Esophagus squamous epithelium (tissue), 5 donors: Measurements from ENCODE around the gene GLIPR1L1. TPM values are rescaled to one million over a fixed set of nuclear protein-coding genes. Genes with fewer than 3 reads are reported as not detected.

Source experiments
- DNase-seq: peaks from one replicate; lab custom pipeline; 2025; lab: John Stamatoyannopoulos, UW
- H3K27ac ChIP-seq, 4 donors: fragments of 200-600 bp; sonication (generic); one replicate each; pipeline ENCODE4 v1.5.1; 2016 to 2019; ENCODE audit warnings: mild to moderate bottlenecking in 1 of 4
- H3K27me3 ChIP-seq, 4 donors: fragments of 200-600 bp; sonication (generic); 1 replicate in 3 of 4; 2 replicates in 1 of 4; pipeline versions ENCODE4 v1.5.1 to v1.6.0; 2017 to 2021; ENCODE audit warnings: antibody characterized with exemption in 1 of 4
- H3K36me3 ChIP-seq, 3 donors: fragments of 200-600 bp; sonication (generic); one replicate each; pipeline ENCODE4 v1.5.1; 2016 to 2019
- H3K4me1 ChIP-seq, 3 donors: fragments of 200-600 bp; sonication (generic); one replicate each; pipeline ENCODE4 v1.5.1; 2017 to 2019
- H3K4me3 ChIP-seq, 4 donors: fragments of 200-600 bp; sonication (generic); 1 replicate in 3 of 4; 2 replicates in 1 of 4; pipeline ENCODE4 v1.5.1; 2016 to 2019; ENCODE audit warnings: mild to moderate bottlenecking in 2 of 4, moderate library complexity in 1 of 4
- H3K9me3 ChIP-seq, 3 donors: fragments of 200-600 bp; sonication (generic); one replicate each; pipeline ENCODE4 v1.5.1; 2016 to 2019
- POLR2A ChIP-seq, 4 donors: fragments of 450-650 bp; IDR thresholded peaks; one replicate each; pipeline ENCODE4 v1.6.1; 2017; ENCODE audit warnings: antibody characterized with exemption in 4 of 4, mild to moderate bottlenecking in 4 of 4, moderate library complexity in 3 of 4
- WGBS, 2 donors: methylation state at CpG; one replicate each; pipeline ENCODE4 v1.1.5; 2018; 5-methylcytosine and 5-hydroxymethylcytosine counted together
- intact Hi-C: fragments of 100-400 bp; cut with DNase I; formaldehyde crosslinking; loops from one replicate; pipeline ENCODE4 v1.15.0; 2022
- total RNA-seq, 4 donors: library from RNA; depleted of rRNA; stranded (reverse); fragments of >200 nt; gene quantifications; one replicate each; pipeline ENCODE4 v1.1.0, GENCODE V29; 2016
- TF ChIP-seq, protein P1 (sequence below), 6 experiments: fragments of 450-650 bp in 4 of 6; fragments of 200-600 bp in 2 of 6; sonication (generic) in 2 of 6; IDR thresholded peaks; one replicate each; pipeline ENCODE4 v1.5.1; 2016 to 2019; ENCODE audit warnings: antibody characterized with exemption in 6 of 6, mild to moderate bottlenecking in 4 of 6, moderate library complexity in 4 of 6
- donor health status: DM: yes; HTN: yes; CAD: no.

GLIPR1L1 gene
- total RNA-seq, 4 donors from 2014 or later = not detected

- DNase-seq = no peak
- H3K9me3 ChIP-seq = no peaks in the 10 kb centered on the region
- TF ChIP-seq POLR2A (IDR thresholded peaks at IDR 0.05) = no peak
- TF ChIP-seq, protein P1, sequence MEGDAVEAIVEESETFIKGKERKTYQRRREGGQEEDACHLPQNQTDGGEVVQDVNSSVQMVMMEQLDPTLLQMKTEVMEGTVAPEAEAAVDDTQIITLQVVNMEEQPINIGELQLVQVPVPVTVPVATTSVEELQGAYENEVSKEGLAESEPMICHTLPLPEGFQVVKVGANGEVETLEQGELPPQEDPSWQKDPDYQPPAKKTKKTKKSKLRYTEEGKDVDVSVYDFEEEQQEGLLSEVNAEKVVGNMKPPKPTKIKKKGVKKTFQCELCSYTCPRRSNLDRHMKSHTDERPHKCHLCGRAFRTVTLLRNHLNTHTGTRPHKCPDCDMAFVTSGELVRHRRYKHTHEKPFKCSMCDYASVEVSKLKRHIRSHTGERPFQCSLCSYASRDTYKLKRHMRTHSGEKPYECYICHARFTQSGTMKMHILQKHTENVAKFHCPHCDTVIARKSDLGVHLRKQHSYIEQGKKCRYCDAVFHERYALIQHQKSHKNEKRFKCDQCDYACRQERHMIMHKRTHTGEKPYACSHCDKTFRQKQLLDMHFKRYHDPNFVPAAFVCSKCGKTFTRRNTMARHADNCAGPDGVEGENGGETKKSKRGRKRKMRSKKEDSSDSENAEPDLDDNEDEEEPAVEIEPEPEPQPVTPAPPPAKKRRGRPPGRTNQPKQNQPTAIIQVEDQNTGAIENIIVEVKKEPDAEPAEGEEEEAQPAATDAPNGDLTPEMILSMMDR (IDR thresholded peaks at IDR 0.05) = no peak
- peaks cover 0 to 6% (median 0%) of the 10 kb centered on the region in 3 donors for H3K36me3 ChIP-seq
- H3K27me3 ChIP-seq = no peaks in the 10 kb centered on the region
- WGBS, 2 donors = 69 to 71% methylated on average over 3 of the region's 3 CpGs
- intact Hi-C loops = no loop called here
- no peak overlapping the region for H3K27ac ChIP-seq
- H3K4me1 ChIP-seq = peaks cover 0 to 10% (median 0%) of the 10 kb centered on the region in 3 donors
- no peak overlapping the region for H3K4me3 ChIP-seq
These were observed 23.1 kb upstream of the GLIPR1L1 start for GRCh38 chr12:75311369-75311768.

DNA sequence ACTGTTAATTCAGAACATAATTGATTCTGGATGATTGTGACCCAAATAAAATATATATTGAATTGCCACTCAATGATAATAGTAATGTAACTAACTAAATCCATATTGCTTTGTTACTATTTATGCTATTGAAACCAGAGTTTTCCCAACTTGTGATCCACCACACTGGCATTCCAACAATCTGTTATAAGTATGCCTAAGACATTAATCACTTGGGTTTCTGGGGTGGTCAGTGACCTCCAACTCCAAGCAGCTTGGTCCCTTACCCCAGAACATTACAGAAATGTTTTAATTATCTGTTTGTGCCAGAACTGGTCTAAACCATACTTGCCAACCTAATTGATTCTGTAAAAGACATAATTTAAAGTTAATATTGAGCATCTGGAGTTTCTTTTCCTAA, 19.0 kb upstream of the GLIPR1L1 start:
- Histone ChIP-seq H3K4me1 (peaks cover 0 to 7% (median 0%) of the 10 kb centered on the region in 3 donors), H3K27ac (no peak overlapping the region), H3K27me3 (no peaks in the 10 kb centered on the region), H3K36me3 (peaks cover 0 to under 1% (median 0%) of the 10 kb centered on the region in 3 donors), H3K9me3 (no peaks in the 10 kb centered on the region), H3K4me3 (no peak overlapping the region)
- TF ChIP-seq POLR2A (IDR thresholded peaks at IDR 0.05) = no peak
- TF ChIP-seq, protein P1 (IDR thresholded peaks at IDR 0.05) = no peak
- no peak for DNase-seq
- intact Hi-C loops = no loop called here

DNA sequence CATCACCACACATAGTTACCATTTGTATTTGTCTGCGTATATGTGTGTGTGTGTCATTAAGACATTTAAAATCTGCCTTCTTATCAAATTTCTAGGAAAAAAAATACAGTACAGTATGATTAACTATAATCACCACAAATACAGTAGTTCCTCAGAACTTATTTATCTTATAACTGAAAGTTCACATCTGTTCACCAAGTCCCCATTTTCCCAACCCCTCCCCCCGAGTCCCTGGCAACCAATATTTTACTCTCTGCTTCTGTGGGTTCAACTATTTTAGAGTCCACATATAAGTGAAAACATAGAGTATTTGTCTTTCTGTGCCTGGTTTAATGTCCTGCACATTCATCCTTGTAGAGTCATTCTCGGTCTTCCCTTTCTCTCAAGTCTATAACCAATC, 16.7 kb upstream of the GLIPR1L1 start:
- H3K27me3 ChIP-seq = no peaks in the 10 kb centered on the region
- TF ChIP-seq POLR2A (IDR thresholded peaks at IDR 0.05) = no peak
- TF ChIP-seq, protein P1 (IDR thresholded peaks at IDR 0.05) = no peak
- no peaks in the 10 kb centered on the region for H3K36me3 ChIP-seq
- WGBS, 2 donors = 76 to 92% methylated on average over 3 of the region's 3 CpGs
- intact Hi-C loops = no loop called here
- H3K27ac ChIP-seq = no peak overlapping the region
- no peaks in the 10 kb centered on the region for H3K4me1 ChIP-seq
- DNase-seq = no peak
- H3K4me3 ChIP-seq = no peak overlapping the region
- H3K9me3 ChIP-seq = no peaks in the 10 kb centered on the region

GRCh38 chr12:75322464-75322863, 12.0 kb upstream of the GLIPR1L1 start:
- intact Hi-C loops = no loop called here
- H3K27ac ChIP-seq = no peak overlapping the region
- H3K9me3 ChIP-seq = no peaks in the 10 kb centered on the region
- no peaks in the 10 kb centered on the region for H3K27me3 ChIP-seq
- H3K4me1 ChIP-seq = no peaks in the 10 kb centered on the region
- H3K4me3 ChIP-seq = no peak overlapping the region
- 0% methylated on average over 1 of the region's 1 CpG for WGBS, 2 donors
- H3K36me3 ChIP-seq = no peaks in the 10 kb centered on the region
- TF ChIP-seq POLR2A (IDR thresholded peaks at IDR 0.05) = no peak
- TF ChIP-seq, protein P1 (IDR thresholded peaks at IDR 0.05) = no peak
- no peak for DNase-seq

GRCh38 chr12:75323663-75324062, 10.8 kb upstream of the GLIPR1L1 start:
- Histone ChIP-seq H3K36me3 (no peaks in the 10 kb centered on the region), H3K9me3 (no peaks in the 10 kb centered on the region), H3K27ac (no peak overlapping the region), H3K4me3 (no peak overlapping the region), H3K4me1 (no peaks in the 10 kb centered on the region), H3K27me3 (no peaks in the 10 kb centered on the region)
- DNase-seq = no peak
- WGBS, 2 donors = 74 to 94% methylated on average over 3 of the region's 3 CpGs
- TF ChIP-seq POLR2A (IDR thresholded peaks at IDR 0.05) = no peak
- TF ChIP-seq, protein P1 (IDR thresholded peaks at IDR 0.05) = no peak
- intact Hi-C loops = no loop called here
